Measurements from ENCODE around the gene CD3G.

The CD3G gene

DNA sequence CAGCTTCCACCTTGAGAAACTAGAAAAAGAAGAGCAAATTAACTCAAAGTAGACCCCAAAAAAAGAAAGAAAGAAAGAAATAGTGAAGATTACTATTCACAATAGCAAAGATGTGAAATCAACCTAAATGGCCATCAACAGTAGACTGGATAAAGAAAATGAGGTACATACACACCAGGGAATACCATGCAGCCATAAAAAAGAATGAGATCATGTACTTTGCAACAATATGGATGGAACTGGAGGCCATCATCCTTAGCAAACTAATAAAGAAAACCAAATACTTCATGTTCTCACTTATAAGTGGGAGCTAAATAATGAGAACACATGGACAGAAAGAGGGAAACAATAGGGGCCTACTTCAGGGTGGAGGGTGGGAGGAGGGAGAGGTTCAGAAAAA is 15.4 kb upstream of the CD3G start:
- DNase-seq: no peak

DNA sequence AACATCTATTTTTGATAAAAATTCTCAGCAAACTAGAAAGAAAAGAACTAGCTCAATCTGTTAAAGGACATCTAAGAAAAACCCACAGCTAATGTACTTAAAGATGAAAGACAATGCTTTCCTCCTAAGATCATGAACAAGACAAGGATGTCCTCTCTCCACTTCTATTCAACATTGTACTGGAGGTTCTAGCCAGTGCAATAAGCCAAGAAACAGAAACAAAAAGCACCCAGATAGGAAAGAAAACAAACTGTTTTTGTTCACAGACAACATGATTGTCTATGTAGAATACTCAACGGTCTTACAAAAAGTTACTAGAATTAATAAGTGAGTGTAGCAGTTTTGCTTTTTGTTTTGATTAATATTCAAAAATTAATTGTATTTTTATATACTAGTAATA is 9.4 kb upstream of the CD3G start:
- no peak for DNase-seq

DNA sequence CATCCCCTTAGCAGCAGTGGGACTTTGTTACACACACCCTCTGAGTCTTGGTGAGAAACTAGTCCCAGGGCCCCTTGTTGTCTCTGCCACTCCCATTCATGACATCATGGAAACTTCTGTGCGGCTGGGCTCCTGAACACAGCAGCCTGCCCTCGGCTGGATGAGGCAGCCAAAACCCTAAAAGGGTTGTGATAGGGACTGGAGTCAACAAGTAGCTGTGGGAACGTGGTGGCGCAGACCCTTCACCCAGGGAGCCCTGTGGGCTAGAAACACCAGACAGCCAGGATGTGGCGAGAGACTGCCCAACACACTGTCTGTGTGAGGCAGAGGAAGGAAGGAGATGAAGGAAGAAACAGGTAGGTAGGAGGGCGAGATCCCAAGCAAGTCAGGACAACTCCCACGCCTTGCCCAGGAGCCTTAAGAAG is 5.5 kb upstream of the CD3G start:
- no peak for DNase-seq

DNA sequence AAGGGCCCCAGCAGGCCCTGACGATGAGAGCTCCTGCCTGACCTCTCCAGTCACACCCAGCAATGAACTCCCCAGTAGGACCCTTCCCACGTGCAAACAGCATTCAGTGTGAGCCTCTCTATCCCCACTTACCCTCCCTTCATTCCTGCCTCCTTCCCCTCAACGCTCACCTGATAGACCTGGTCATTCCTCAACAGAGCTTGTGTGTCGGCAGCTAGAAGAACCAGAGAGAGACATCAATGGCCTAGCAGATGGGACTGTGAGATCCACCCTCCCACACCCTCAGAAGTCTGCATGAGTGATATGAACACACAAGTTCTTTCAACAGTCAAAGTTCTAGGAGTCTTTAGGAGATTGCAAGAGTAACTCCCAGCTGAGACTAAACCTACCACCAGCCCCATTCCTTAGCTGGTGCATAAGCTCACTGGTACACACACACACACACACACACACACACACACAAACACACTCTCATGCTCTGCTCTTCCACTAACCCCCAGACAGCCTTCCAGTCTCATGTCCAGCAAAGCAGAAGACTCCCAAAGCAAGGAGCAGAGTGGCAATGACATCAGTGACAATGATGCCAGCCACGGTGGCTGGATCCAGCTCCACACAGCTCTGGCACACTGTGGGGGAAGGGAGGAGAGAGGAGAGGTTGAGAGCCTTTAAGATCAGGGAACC is 4.7 kb upstream of the CD3G start:
- no peak for DNase-seq

DNA sequence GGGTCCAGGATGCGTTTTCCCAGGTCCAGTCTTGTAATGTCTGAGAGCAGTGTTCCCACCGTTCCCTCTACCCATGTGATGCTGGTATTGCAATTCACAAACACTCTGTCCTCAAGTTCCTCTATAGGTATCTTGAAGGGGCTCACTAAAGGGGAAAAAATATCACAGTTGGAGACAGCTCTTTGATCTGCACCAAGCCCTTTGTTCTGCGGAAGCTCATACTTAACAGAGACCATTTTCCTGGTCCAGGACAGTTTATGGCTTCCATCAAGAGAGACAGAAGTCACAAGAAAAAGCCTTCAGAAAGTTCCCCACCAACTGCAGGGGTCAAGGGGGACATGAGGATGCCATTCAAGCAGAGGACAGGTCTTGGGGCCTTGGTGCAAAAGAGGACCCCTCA is 3.7 kb upstream of the CD3G start:
- DNase-seq: no peak

DNA sequence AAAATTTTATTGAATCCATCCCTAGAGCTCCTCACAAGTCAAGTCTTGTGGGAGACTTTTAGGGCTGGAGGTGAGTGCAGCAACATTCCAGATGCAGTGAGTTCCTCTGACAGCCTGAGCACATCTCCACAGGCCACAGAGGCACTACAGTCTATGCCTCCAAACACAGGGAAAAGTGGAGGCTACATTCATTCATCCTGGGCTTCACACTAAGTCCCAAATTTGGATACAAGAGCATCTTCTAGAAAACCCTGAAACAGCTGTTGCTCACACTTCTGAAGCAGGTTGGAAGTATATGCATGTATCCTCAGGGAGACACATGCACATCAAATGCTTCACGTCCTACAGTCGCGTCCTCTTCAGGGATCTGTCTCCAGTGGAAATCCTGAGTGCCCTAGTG is 2.9 kb upstream of the CD3G start:
- DNase-seq: no peak

DNA sequence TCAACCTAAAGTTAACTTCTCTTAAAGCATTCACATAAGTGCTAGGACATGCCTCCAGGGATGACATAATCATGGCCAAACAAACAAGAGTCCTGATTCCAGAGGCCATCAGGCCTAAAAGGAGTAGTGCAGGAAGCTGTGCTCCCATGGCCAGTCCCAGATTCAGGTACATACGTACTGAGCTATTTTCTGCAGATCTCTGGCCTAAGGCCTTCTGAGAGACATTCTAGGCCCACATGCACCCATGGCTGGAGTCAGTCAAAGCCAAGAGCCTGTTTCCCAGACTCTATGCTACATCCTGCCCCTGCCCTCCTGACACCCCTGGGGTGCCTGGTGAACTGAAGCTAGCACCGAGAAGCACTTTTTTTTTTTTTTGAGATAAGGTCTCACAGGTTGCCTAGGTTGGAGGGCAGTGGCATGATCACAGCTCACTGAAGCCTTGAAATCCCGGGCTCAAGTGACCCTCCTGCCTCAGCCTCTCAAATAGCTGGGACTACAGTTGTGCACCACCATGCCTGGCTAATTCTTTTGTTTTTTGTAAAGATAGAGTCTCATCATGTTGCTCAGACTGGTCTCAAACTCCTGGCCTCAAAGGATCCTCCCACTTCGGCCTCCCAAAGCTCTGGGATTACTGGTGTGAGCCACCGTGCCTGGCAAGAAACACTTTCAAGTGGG is 2.2 kb upstream of the CD3G start:
- DNase-seq: no peak

DNA sequence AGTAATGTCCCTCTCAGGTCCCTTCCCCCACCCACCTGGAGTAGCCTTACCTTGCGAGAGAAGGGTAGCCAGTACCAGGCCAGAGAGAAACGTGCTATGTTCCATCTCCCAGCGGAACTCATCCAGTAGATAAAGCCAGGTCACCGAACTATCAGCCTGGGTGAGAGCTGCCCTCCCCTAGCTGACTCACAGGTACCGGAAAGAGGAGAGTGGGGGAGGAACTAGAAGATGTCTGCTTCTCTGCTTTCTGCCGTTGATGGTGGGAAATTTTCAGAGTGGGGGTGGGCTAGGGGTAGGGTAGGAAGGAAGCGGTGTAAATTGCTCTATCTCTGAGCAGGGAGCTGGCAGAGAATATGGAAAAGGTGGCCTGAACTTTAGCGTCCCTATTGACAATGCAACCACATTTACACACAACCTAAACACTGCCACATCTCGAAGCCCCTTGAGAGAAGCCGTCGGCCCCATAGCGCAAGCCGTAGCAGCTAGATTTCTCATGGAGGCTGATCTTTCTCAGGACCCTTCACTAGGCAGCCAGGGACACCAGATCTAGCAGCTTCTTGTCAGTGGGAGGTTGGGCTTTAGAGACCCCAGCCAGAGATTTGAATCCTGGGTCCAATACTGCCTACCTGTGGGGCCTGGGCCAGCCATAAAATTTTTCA is 1.5 kb upstream of the CD3G start, which contains the start of gene CD3D:
Gene CD3D, minus strand, starts transcription at position 203 of the 659 bp plus-strand sequence. Its CDS starts 98 bp downstream, at position 105.
- DNase-seq: no peak

DNA sequence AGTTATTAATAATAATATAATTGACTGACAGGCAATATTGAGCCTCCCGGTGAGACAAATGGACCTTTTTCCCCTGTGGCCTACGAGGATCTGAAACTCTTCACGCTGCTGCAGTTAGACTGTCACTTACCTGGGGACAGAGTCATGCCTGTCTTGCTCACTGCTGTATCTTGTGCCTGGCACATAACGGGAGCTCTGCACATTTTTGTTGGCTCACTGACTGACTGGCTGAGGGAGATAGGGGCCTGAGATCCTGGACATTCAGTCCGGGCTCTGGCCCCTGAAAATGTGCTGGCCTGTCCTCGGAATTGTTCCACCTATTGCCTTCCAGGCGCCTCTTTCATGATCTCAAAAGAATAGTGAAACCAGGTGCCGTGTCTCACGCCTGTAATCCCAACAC is 896 bp upstream of the CD3G start:
- DNase-seq: no peak

DNA sequence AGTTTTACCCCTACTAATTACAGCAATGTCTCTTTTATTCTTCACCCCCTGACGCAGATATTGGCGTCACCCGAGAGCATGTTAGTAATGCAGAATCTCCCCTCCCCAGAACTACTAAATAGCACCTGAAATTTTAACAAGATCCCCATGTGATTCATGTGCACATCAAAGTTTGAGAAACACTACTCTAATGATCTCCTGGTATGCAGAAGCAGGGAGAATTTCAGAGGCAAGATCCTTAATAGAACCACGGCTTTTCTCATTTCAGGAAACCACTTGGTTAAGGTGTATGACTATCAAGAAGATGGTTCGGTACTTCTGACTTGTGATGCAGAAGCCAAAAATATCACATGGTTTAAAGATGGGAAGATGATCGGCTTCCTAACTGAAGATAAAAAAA is 5.3 kb downstream of the CD3G start:
- DNase-seq: no peak

DNA sequence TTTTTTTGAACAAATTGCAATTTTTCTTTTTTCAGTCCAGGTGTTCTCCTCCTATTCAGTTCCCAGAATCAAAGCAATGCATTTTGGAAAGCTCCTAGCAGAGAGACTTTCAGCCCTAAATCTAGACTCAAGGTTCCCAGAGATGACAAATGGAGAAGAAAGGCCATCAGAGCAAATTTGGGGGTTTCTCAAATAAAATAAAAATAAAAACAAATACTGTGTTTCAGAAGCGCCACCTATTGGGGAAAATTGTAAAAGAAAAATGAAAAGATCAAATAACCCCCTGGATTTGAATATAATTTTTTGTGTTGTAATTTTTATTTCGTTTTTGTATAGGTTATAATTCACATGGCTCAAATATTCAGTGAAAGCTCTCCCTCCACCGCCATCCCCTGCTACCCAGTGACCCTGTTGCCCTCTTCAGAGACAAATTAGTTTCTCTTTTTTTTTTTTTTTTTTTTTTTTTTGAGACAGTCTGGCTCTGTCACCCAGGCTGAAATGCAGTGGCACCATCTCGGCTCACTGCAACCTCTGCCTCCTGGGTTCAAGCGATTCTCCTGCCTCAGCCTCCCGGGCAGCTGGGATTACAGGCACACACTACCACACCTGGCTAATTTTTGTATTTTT is 9.1 kb downstream of the CD3G start:
- no peak for DNase-seq

DNA sequence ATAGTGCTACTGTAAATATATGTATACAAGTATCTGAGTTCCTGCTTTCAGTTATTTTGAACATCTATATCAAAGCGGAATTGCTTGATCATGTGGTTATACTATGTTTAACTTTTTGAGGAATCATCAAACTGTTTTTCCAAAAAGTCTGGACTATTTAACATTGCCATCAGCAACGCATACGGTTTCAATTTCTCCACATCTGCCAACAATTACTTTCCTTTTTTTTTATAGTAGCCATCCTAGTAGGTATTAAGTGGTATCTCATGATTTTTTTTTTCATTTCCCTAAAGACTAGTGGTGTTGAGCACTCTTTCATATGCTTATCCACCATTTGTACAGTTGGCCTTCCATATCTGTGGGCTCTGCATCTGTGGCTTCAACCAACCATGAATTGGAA is 13.9 kb downstream of the CD3G start:
- no peak for DNase-seq

DNA sequence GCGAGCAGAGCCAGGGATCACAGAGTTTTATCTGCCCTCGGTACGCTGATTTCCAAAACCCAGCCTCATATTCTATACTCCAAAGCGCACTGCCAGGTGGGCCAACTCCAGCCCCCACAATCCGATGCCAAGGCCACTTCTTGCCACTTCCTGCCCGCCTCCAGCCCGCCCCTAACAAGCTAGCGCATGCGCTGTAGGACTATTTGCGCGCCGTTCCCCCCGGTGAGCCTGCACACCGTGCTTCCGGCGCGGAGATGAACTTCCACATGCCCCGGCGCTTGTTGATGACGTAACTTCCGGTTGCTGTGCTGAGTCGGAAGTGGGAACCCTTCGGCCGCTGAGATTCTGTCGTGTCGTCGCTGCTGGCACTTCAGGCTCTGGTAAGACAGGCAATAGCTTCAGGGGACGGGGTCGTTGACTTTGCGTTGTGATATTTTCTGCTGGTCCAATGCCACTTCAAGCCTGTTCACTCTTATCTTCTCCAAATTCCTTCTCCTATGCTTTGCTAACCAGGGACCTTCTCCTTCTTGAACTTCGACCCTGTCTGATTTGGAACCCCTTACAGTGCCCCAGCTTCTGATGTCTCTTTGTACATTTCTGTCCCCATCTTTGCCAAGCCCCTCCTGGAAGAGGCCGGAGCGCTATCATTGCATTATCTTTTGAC is 15.3 kb downstream of the CD3G start, which contains the start of gene UBE4A:
Gene UBE4A, plus strand, starts transcription at position 306 of the 664 bp plus-strand sequence. CDS start 5,481 bp downstream, outside the sequence.
- DNase-seq: peak; percentile 87 to 92

DNA sequence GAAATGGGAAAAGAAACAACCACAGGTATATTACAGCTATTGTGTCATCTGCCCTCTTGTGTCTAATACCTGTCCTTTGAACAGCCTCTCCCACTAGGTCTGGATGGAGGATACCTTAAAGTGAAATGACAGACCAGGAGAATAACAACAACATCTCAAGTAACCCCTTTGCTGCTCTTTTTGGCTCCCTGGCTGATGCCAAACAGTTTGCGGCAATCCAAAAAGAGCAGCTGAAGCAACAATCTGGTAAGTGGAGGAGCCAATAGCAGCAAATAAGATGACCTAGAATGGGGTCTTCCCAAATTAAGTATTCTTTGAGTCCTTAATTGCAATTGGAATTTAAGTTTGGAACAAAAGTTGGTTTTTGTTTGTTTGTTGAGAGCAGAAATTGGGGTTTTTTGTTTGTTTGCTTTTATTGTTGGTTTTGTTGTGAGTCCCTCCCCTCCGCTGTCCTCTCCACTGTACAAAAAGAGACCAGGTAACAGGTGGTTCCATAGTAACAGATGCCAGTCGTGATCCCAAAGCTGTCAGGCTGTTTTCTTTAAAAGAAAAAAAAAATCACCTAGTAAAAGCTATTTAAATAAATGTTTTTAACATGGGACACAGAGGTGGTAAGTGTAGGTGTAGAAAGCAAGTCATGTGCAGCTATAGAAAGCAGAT is 20.9 kb downstream of the CD3G start:
- DNase-seq: no peak

DNA sequence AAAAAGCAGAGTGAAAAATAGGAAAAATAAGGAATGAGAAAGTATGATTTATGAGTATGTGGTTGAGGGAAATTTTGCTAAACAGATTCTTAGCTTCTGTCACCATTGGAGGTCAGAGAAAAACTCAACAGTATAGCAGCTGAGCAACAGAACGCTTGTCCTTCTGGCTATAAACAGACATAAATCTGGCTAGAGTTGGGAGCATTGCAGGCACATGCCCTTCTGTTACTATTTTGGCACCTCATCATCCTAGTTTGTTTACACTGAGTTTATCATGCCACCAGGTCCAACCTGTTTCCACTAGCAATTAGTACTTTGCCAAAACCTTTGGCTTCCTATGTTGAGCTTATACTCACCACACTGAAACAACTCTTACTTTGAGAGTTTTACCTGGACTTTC is 22.1 kb downstream of the CD3G start:
- DNase-seq: no peak

DNA sequence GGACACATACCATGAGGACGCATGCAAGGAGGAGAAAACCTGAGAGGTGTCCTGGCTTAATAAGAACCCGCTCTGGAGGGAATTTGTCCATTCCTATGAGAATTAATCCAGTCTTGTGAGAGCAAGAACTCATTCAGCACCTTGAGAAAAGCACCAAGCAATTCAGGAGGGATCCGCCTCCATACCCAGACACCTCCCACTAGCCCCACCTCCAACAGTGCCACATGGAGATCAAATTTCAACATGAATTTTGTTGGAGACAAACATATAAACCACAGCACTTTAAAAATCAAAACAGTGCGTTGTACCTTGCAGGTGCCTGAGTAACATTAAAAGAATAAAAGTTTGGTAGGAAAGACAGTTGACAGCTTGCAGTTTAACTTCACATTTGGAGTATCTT is 26.6 kb downstream of the CD3G start:
- DNase-seq: no peak

DNA sequence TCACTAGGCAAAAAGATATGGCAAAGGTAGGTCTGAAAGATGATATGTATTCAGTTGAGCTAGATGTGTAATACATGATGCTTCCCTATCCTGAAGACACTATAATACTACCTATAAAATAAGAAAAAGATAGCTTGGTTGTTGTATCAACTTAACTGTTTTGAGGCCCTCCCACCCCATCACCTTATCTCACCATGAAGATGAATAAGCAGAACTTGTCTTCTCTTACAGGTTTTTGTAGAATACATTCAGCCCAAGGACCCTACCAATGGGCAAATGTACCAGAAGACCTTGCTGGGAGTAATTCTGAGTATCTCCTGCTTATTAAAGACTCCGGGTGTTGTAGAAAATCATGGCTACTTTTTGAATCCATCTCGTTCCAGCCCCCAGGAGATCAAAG is 29.1 kb downstream of the CD3G start:
- no peak for DNase-seq

DNA sequence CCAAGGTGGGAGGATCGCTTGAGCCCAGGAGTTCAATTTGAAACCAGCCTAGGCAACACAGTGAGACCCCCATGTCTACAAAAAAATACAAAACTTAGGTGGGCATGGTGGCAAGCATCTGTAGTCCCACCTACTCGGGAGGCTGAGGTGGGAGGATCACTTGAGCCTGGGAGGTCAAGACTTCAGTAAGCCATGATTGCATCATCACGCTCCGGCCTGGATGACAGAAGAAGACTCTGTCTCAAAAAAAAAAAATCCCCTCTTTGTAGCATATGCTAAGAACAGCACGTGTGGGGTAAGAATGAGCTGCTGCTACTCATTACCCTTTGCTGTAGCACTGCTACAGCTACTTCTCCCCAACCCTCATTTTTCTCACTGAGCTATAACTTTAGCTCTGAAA is 29.7 kb downstream of the CD3G start:
- no peak for DNase-seq

DNA sequence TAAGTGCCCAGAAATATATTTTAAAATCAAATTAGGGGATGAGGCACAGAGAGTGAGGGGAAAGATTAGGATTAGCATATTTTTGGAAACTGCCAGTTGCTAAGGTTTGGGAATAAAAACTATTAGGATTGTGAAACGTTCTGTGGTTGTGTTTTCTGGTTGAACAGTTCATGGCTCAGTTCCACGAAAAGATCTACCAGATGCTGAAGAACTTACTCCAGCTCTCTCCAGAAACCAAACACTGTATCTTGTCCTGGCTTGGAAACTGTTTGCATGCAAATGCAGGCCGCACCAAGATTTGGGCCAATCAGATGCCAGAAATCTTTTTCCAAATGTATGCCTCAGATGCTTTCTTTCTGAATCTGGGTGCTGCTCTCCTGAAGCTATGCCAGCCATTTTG is 30.6 kb downstream of the CD3G start:
- DNase-seq: no peak

DNA sequence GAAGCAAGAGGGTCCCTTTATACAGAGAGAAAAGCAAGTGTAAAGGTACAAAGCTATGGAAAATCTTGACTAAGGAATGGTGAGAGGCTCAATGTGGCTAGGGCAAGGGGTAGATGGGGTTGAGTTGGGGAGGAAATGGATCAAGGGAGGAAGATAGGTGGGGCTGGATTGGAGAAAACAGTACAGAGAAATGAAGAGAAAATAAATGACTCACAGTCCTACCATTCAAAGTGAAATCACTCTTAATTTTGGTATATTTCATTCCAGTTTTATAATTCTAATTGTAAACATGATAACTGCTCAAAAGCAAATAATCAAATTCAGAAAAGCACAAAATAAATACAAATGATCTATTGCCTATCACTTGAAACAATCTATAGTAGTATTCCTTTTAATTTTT is 31.8 kb downstream of the CD3G start:
- no peak for DNase-seq

DNA sequence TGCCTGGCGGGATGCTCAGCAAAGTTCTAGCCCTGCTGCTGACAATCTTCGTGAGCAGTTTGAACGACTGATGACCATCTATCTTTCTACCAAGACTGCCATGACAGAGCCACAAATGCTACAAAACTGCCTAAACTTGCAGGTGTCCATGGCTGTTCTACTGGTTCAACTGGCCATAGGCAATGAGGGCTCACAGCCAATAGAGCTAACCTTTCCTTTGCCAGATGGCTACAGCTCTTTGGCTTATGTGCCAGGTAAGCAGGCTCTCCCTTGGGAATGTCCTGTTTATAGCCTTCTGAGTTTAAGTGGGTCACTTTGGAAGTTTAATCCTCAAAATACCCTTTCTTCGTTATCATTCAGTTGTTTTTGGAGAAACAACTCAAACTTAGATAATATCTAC is 35.4 kb downstream of the CD3G start:
- no peak for DNase-seq

DNA sequence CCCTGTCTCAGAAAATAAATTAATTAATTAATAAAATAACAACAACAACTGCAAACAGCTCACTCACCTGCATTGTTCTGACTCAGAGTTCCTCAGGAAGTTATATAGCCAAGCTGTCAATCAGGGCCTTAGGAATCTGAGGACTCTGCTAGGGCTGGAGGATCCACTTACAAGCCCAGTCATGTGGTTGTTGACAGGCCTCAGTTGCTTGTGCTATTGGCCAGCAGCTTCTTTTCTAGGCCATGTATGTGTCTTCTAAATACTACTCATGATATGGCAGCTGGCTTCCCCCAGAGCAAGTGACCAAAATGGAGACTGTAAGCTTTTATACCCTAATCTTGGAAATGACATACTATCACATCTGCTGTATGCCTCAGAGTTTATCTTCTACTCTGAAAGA is 36.4 kb downstream of the CD3G start:
- no peak for DNase-seq

DNA sequence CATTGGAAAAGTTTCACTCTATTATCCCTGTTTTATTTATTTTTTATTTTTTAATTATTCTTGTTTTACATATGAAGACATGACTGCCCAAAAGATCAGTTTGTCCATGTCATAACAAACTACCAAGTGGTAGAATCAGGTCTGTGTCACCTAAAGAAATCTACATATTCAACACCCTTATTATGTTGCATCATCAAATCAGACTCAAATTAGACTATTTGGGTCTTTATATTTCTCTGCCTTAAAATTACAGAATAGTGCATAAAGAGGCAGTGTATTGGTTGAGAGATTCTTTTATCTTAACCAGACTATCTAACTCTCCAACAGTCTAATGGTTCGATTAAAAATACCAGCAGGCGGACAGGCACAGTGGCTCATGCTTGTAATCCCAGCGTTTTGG is 38.8 kb downstream of the CD3G start:
- DNase-seq: no peak
